AG09319 (cell line): Measurements from ENCODE around the gene PRAMEF1.
"Not testable (repeated sequence)": the region's sequence is repeated elsewhere in the genome, so short reads cannot be mapped to it uniquely, and the experiment has no call there.

Source experiments
- DNase-seq: peaks from one replicate; pipeline ENCODE4 v3.0.0-alpha.2; 2010; ENCODE audit warnings: low read depth; ENCODE audit errors: extremely low read depth
- CTCF ChIP-seq: IDR thresholded peaks from 2 replicates; pipeline ENCODE4 v1.5.1; 2011; ENCODE audit warnings: low read depth, mild to moderate bottlenecking, inconsistent platforms, low read length, moderate library complexity

Gene PRAMEF1

GRCh38 chr1:12775443-12775842, 15.8 kb upstream of the PRAMEF1 start:
- no peak for DNase-seq
- no peak for TF ChIP-seq CTCF

GRCh38 chr1:12776801-12777557, 14.2 kb upstream of the PRAMEF1 start:
- TF ChIP-seq CTCF = no peak
- no peak for DNase-seq

- no peak for DNase-seq
- no peak for TF ChIP-seq CTCF
Measured at GRCh38 chr1:12778061-12778460, 13.1 kb upstream of the PRAMEF1 start.

- no peak for TF ChIP-seq CTCF
- no peak for DNase-seq
Measured at GRCh38 chr1:12778907-12779306, 12.3 kb upstream of the PRAMEF1 start.

GRCh38 chr1:12781488-12781887, 9.7 kb upstream of the PRAMEF1 start:
- not testable (repeated sequence) for DNase-seq

- DNase-seq = not testable (repeated sequence)
Measured at GRCh38 chr1:12783783-12784182, 7.4 kb upstream of the PRAMEF1 start.

- DNase-seq = not testable (repeated sequence)
Measured at GRCh38 chr1:12784729-12785128, 6.5 kb upstream of the PRAMEF1 start.

GRCh38 chr1:12798911-12799310, 7.7 kb downstream of the PRAMEF1 start:
- no peak for TF ChIP-seq CTCF
- no peak for DNase-seq

- DNase-seq = no peak
- TF ChIP-seq CTCF = no peak
Measured at GRCh38 chr1:12799730-12800129, 8.5 kb downstream of the PRAMEF1 start.
